ENCODE results near the gene CRAMP1.

- TF ChIP-seq CTCF (IDR thresholded peaks at IDR 0.05) (peak in 3 of 4 experiments; percentile 59 to 78 (median 60)), POLR2AphosphoS5 (IDR thresholded peaks at IDR 0.05) (no peak), POLR2A (IDR thresholded peaks at IDR 0.05) (no peak), EP300 (IDR thresholded peaks at IDR 0.05) (no peak)
Measured at GRCh38 chr16:1723450-1724147, 111.4 kb downstream of the CRAMP1 start.

Data from sigmoid colon (tissue), 4 donors.